Measurements from ENCODE around the gene BHLHE41. TPM values are rescaled to one million over a fixed set of nuclear protein-coding genes. Genes with fewer than 3 reads are reported as not detected.
A peak's percentile ranks its signal among the peaks of the same experiment; 100 is the strongest.

The BHLHE41 gene
- polyA plus RNA-seq, 1 donor (not counting 4 experiments of a cell fraction or from before 2014, with no cell fraction given), result 1.4 TPM

- FAIRE-seq (peak; percentile 59), DNase-seq (ENCODE audit: low read depth, low spot score) (no peak)
- H3K79me2 ChIP-seq (ENCODE audit: control insufficient read depth, insufficient read depth, low read length), result no peaks in the 10 kb centered on the region
- TF ChIP-seq CTCF (optimal IDR thresholded peaks at IDR 0.05 in 1 of 3, IDR thresholded peaks at IDR 0.05 in 1 of 3, conservative IDR thresholded peaks at IDR 0.05 in 1 of 3; ENCODE audit: extremely low read depth in 1 of 3, insufficient read depth in 2 of 3, low read length in 3 of 3) (peak in 1 of 3 experiments; percentile 20), EZH2 (IDR thresholded peaks at IDR 0.05; ENCODE audit: low read length) (no peak)
- H3K4me2 ChIP-seq (ENCODE audit: control insufficient read depth, extremely low read depth, insufficient read depth, low read depth, low read length), result no peak overlapping the region
- H3K27me3 ChIP-seq (ENCODE audit: control insufficient read depth, extremely low read depth, insufficient read depth, low read length), result no peaks in the 10 kb centered on the region
- H3K9me1 ChIP-seq (ENCODE audit: control insufficient read depth, extremely low read depth, insufficient read depth, low read length), result peaks cover 3% of the 10 kb centered on the region
- H3K9ac ChIP-seq (ENCODE audit: control insufficient read depth, extremely low read depth, insufficient read depth, low read length), result no peak overlapping the region
- no peak overlapping the region for H3K4me3 ChIP-seq (ENCODE audit: control insufficient read depth in 2 of 3, extremely low read depth in 1 of 3, insufficient read depth in 2 of 3, low read depth in 1 of 3, low read length in 3 of 3)
- H3K9me3 ChIP-seq (ENCODE audit: control insufficient read depth, low read depth, low read length), result no peaks in the 10 kb centered on the region
- H3K36me3 ChIP-seq (ENCODE audit: control insufficient read depth in 2 of 2, extremely low read depth in 1 of 2, insufficient read depth in 2 of 2, low read length in 2 of 2), result no peaks in the 10 kb centered on the region
- dilution Hi-C loops (cut with MboI; ENCODE audit: extremely low pct_ligation_motif_present, low sequenced_read_pairs), result no loop called here
- no peak overlapping the region for H3K27ac ChIP-seq (ENCODE audit: control insufficient read depth, insufficient read depth, low read length)
- H4K20me1 ChIP-seq (ENCODE audit: control insufficient read depth, extremely low read depth, insufficient read depth, low read length), result no peaks in the 10 kb centered on the region
- H3K4me1 ChIP-seq (ENCODE audit: control insufficient read depth, extremely low read depth, insufficient read depth, low read length), result peaks cover 12% of the 10 kb centered on the region
- no peak overlapping the region for H2AFZ ChIP-seq (ENCODE audit: control insufficient read depth, low read length)
Observed at GRCh38 chr12:26091822-26092221, 33.0 kb downstream of the BHLHE41 start.

- Histone ChIP-seq H3K36me3 (ENCODE audit: control insufficient read depth in 2 of 2, extremely low read depth in 1 of 2, insufficient read depth in 2 of 2, low read length in 2 of 2) (no peaks in the 10 kb centered on the region), H3K79me2 (ENCODE audit: control insufficient read depth, insufficient read depth, low read length) (no peaks in the 10 kb centered on the region), H3K4me3 (ENCODE audit: control insufficient read depth in 2 of 3, extremely low read depth in 1 of 3, insufficient read depth in 2 of 3, low read depth in 1 of 3, low read length in 3 of 3) (no peak overlapping the region), H3K4me2 (ENCODE audit: control insufficient read depth, extremely low read depth, insufficient read depth, low read depth, low read length) (peak overlapping the region; percentile 17), H2AFZ (ENCODE audit: control insufficient read depth, low read length) (no peak overlapping the region), H3K9me1 (ENCODE audit: control insufficient read depth, extremely low read depth, insufficient read depth, low read length) (peaks cover 3% of the 10 kb centered on the region), H3K27me3 (ENCODE audit: control insufficient read depth, extremely low read depth, insufficient read depth, low read length) (no peaks in the 10 kb centered on the region), H3K27ac (ENCODE audit: control insufficient read depth, insufficient read depth, low read length) (no peak overlapping the region), H3K9me3 (ENCODE audit: control insufficient read depth, low read depth, low read length) (no peaks in the 10 kb centered on the region), H3K4me1 (ENCODE audit: control insufficient read depth, extremely low read depth, insufficient read depth, low read length) (peaks cover 12% of the 10 kb centered on the region), H3K9ac (ENCODE audit: control insufficient read depth, extremely low read depth, insufficient read depth, low read length) (no peak overlapping the region), H4K20me1 (ENCODE audit: control insufficient read depth, extremely low read depth, insufficient read depth, low read length) (no peaks in the 10 kb centered on the region)
- peak; percentile 97 for FAIRE-seq
- dilution Hi-C loops (cut with MboI; ENCODE audit: extremely low pct_ligation_motif_present, low sequenced_read_pairs), result no loop called here
- DNase-seq (ENCODE audit: low read depth, low spot score), result peak; percentile 84
- no peak for TF ChIP-seq EZH2 (IDR thresholded peaks at IDR 0.05; ENCODE audit: low read length)
- no peak for TF ChIP-seq CTCF (optimal IDR thresholded peaks at IDR 0.05 in 1 of 3, IDR thresholded peaks at IDR 0.05 in 1 of 3, conservative IDR thresholded peaks at IDR 0.05 in 1 of 3; ENCODE audit: extremely low read depth in 1 of 3, insufficient read depth in 2 of 3, low read length in 3 of 3)
Observed at GRCh38 chr12:26090836-26091510, 33.9 kb downstream of the BHLHE41 start.
